HEK293 (cell line): Measurements from ENCODE around the gene URGCP.

Source experiments
- ZFHX2 ChIP-seq: fragments of 450-650 bp; formaldehyde crosslinking; conservative IDR thresholded peaks from 2 replicates; pipeline ENCODE4 v1.5.1; 2016; ENCODE audit warnings: missing biosample characterization, missing genetic modification characterization
- ZNF114 ChIP-seq: fragments of 450-650 bp; formaldehyde crosslinking; IDR thresholded peaks from 2 replicates; pipeline ENCODE4 v1.5.0; 2017; ENCODE audit warnings: missing biosample characterization, missing genetic modification characterization
- ZNF19 ChIP-seq: fragments of 450-650 bp; formaldehyde crosslinking; IDR thresholded peaks from 2 replicates; pipeline ENCODE4; 2016; ENCODE audit warnings: missing biosample characterization, missing genetic modification characterization, low read depth
- ZNF223 ChIP-seq: fragments of 450-650 bp; formaldehyde crosslinking; IDR thresholded peaks from 2 replicates; pipeline ENCODE4 v1.5.1; 2016; ENCODE audit warnings: missing biosample characterization, missing genetic modification characterization
- ZNF335 ChIP-seq: fragments of 450-650 bp; formaldehyde crosslinking; conservative IDR thresholded peaks from 2 replicates; pipeline ENCODE4 v1.5.1; 2016; ENCODE audit warnings: missing biosample characterization, missing genetic modification characterization
- ZNF624 ChIP-seq: fragments of 450-650 bp; formaldehyde crosslinking; IDR thresholded peaks from 2 replicates; pipeline ENCODE4 v1.5.1; 2017; ENCODE audit warnings: missing biosample characterization, missing genetic modification characterization
- ZNF670 ChIP-seq: fragments of 450-650 bp; formaldehyde crosslinking; IDR thresholded peaks from 2 replicates; pipeline ENCODE4 v1.5.1; 2016; ENCODE audit warnings: missing biosample characterization, missing genetic modification characterization, low read depth
- ZSCAN30 ChIP-seq: fragments of 450-650 bp; IDR thresholded peaks from 2 replicates; pipeline ENCODE4 v1.5.1; 2018; ENCODE audit warnings: missing biosample characterization, mild to moderate bottlenecking, missing genetic modification characterization, moderate library complexity
- TF ChIP-seq, protein P1 (sequence below): fragments of 450-650 bp; formaldehyde crosslinking; IDR thresholded peaks from 2 replicates; pipeline ENCODE4 v1.5.1; 2016; ENCODE audit warnings: missing biosample characterization, missing genetic modification characterization
- TF ChIP-seq, protein P2 (sequence below): fragments of 450-650 bp; formaldehyde crosslinking; IDR thresholded peaks from 2 replicates; pipeline ENCODE4 v1.5.1; 2016; ENCODE audit warnings: missing biosample characterization, missing genetic modification characterization
- TF ChIP-seq, protein P3 (sequence below): fragments of 450-650 bp; formaldehyde crosslinking; IDR thresholded peaks from 2 replicates; pipeline ENCODE4 v1.5.1; 2016; ENCODE audit warnings: missing biosample characterization, missing genetic modification characterization
- TF ChIP-seq, protein P4 (sequence below): fragments of 450-650 bp; formaldehyde crosslinking; IDR thresholded peaks from 2 replicates; pipeline ENCODE4 v1.5.1; 2017; ENCODE audit warnings: missing biosample characterization, missing genetic modification characterization

DNA sequence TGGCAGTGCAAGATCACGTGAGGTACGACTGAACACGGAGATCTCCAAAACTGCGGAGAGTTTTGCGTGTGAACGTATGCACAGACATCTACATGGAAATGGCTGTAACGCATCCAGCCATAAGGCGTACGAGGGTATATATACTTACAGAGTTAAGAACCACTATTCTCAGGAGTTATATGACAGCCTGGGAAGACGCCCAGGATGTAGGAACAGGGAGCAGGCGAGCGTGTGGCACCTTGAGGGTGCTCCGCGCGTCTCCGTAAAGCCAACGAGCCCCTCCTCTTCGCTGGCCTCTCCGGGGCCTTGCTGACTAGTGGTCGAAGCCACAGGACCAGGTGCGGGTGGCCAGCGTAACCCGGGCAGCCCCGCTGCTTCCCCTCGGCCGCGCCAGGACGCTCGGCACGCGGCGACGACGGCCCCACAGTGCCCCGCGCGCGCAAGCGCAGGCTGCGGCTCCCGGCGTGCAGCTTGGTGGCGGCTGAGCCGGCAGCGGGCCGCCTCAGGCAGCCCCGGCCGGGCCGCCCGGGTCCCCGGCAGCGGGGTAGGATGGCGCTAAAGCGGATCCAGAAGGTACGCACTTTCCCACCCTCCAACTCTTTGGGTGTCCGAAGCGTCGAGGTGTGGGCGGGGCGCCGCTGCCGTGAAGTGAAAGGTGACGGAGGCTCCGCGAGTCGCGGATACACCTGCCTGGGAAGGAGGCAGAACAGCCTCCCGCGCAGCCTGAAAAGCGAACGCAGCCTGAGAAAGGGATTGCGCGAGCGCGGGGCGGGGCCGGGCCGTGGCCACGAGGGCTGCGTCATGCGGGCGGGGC, 19.8 kb upstream of the URGCP start, which contains the start of gene UBE2D4:
- no peak for TF ChIP-seq ZNF19 (tag by site-specific recombination)
- TF ChIP-seq, protein P1, sequence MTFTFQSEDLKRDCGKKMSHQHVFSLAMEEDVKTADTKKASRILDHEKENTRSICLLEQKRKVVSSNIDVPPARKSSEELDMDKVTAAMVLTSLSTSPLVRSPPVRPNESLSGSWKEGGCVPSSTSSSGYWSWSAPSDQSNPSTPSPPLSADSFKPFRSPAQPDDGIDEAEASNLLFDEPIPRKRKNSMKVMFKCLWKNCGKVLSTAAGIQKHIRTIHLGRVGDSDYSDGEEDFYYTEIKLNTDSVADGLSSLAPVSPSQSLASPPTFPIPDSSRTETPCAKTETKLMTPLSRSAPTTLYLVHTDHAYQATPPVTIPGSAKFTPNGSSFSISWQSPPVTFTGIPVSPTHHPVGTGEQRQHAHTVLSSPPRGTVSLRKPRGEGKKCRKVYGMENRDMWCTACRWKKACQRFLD (tag by site-specific recombination), result no peak
- TF ChIP-seq, protein P2, sequence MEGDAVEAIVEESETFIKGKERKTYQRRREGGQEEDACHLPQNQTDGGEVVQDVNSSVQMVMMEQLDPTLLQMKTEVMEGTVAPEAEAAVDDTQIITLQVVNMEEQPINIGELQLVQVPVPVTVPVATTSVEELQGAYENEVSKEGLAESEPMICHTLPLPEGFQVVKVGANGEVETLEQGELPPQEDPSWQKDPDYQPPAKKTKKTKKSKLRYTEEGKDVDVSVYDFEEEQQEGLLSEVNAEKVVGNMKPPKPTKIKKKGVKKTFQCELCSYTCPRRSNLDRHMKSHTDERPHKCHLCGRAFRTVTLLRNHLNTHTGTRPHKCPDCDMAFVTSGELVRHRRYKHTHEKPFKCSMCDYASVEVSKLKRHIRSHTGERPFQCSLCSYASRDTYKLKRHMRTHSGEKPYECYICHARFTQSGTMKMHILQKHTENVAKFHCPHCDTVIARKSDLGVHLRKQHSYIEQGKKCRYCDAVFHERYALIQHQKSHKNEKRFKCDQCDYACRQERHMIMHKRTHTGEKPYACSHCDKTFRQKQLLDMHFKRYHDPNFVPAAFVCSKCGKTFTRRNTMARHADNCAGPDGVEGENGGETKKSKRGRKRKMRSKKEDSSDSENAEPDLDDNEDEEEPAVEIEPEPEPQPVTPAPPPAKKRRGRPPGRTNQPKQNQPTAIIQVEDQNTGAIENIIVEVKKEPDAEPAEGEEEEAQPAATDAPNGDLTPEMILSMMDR (tag by site-specific recombination), result peak; percentile 57
- TF ChIP-seq ZNF670, result no peak
- TF ChIP-seq ZNF223 (tag by site-specific recombination), result no peak
- TF ChIP-seq ZNF335 (tag by site-specific recombination), result peak; percentile 94
- peak; percentile 87; the same call in 1 of the 2 replicates for TF ChIP-seq ZSCAN30 (tag by site-specific recombination)
- TF ChIP-seq, protein P3, sequence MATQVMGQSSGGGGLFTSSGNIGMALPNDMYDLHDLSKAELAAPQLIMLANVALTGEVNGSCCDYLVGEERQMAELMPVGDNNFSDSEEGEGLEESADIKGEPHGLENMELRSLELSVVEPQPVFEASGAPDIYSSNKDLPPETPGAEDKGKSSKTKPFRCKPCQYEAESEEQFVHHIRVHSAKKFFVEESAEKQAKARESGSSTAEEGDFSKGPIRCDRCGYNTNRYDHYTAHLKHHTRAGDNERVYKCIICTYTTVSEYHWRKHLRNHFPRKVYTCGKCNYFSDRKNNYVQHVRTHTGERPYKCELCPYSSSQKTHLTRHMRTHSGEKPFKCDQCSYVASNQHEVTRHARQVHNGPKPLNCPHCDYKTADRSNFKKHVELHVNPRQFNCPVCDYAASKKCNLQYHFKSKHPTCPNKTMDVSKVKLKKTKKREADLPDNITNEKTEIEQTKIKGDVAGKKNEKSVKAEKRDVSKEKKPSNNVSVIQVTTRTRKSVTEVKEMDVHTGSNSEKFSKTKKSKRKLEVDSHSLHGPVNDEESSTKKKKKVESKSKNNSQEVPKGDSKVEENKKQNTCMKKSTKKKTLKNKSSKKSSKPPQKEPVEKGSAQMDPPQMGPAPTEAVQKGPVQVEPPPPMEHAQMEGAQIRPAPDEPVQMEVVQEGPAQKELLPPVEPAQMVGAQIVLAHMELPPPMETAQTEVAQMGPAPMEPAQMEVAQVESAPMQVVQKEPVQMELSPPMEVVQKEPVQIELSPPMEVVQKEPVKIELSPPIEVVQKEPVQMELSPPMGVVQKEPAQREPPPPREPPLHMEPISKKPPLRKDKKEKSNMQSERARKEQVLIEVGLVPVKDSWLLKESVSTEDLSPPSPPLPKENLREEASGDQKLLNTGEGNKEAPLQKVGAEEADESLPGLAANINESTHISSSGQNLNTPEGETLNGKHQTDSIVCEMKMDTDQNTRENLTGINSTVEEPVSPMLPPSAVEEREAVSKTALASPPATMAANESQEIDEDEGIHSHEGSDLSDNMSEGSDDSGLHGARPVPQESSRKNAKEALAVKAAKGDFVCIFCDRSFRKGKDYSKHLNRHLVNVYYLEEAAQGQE, result no peak
- TF ChIP-seq, protein P4, sequence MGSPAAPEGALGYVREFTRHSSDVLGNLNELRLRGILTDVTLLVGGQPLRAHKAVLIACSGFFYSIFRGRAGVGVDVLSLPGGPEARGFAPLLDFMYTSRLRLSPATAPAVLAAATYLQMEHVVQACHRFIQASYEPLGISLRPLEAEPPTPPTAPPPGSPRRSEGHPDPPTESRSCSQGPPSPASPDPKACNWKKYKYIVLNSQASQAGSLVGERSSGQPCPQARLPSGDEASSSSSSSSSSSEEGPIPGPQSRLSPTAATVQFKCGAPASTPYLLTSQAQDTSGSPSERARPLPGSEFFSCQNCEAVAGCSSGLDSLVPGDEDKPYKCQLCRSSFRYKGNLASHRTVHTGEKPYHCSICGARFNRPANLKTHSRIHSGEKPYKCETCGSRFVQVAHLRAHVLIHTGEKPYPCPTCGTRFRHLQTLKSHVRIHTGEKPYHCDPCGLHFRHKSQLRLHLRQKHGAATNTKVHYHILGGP (tag by site-specific recombination), result no peak
- no peak for TF ChIP-seq ZNF624
- no peak for TF ChIP-seq ZNF114 (tag by site-specific recombination)
- TF ChIP-seq ZFHX2, result peak; percentile 51
